ENCODE measurements around the gene CSTA.
"Not testable (repeated sequence)": the region's sequence is repeated elsewhere in the genome, so short reads cannot be mapped to it uniquely, and the experiment has no call there.

The CSTA gene

GRCh38 chr3:122322095-122323075 lies 2.7 kb upstream of the CSTA start:
- DNase-seq: no peak

DNA sequence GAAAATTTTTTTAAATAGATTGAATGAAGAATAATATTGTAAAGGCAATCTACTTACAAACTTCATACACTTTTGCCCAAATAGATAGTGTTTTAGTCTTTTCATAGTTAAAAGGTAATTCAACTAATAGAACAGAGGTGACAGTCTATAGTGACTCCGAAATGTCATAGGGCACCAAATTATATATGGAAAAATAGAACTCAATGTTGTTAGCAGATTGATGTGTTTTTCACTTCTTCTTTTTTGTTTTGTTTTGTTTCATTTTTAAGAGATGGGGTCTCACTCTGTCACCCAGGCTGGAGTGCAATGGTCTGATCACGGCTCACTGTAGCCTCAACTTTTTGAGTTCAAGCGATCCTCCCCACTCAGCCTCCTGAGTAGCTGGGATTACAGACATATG lies 721 bp downstream of the CSTA start:
- no peak for DNase-seq

GRCh38 chr3:122331886-122332285 lies 6.8 kb downstream of the CSTA start:
- DNase-seq: no peak

DNA sequence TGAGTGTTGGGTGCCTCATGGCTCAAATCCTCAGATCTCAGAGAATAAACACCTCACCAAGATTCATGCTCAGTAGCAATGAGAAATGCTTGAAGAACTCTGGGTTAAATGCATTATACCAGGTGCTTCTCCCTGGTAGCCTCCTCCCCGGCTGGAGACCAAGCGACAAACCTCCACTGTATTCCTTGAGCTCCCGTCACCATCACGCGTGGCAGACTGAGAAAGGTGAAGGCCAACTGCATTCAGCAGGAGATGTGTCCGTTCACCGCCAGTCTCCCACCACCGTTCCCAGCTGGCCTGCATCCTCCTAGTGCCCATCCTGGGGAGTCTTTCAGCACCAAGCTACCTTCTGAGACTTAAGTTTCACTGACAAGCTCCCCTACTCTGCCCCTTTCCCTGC lies 7.5 kb downstream of the CSTA start:
- DNase-seq: no peak

DNA sequence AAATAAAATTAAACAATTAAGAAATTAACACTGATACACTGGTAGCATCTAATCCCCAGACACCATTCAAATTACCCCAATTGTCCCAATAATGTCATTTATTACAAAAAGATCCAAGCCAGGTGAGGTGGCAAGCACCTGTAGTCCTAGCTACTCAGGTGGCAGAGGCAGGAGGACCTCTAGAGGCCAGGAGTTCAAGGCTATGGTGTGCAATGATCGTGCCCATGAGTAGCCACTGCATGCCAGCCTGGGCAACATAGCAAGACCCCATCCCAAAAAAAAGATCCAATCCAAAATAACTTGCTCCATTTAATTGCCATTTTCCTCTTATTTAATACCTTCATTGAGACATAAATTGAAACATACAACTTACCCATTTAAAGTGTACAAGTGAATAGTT lies 17.8 kb downstream of the CSTA start:
- DNase-seq: no peak

- no peak for DNase-seq
Measured at GRCh38 chr3:122343654-122344053, 18.6 kb downstream of the CSTA start.

GRCh38 chr3:122349171-122349570 lies 24.1 kb downstream of the CSTA start:
- no peak for DNase-seq

- peak in 8 of 56 donors; percentile 1 to 40 (median 17) for DNase-seq
Measured at GRCh38 chr3:122350814-122351418, 25.9 kb downstream of the CSTA start.

GRCh38 chr3:122351612-122352011 lies 26.6 kb downstream of the CSTA start:
- DNase-seq: no peak

- DNase-seq: no peak
Measured at GRCh38 chr3:122353215-122353614, 28.2 kb downstream of the CSTA start.

- DNase-seq: no peak
Measured at GRCh38 chr3:122353893-122354401, 28.9 kb downstream of the CSTA start.

DNA sequence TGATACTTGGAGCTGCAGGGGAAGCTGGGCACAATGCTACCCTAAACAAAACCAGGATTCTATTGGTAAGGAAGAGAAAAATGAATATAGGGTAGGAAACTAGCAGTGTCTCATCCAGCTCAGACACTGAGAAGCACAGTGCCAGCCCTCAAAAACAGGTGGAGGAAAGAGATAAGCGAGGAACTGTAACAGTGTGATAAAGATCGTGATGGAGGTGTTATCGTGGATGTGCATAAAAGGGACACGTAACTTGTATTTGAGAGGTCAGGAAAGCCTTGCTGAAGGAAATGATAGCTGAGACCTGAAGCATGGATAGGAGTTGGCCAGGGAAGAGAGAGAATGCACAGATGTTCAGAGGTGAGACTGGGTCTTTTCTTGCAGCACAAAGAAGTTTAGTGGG lies 30.6 kb downstream of the CSTA start:
- DNase-seq: no peak

DNA sequence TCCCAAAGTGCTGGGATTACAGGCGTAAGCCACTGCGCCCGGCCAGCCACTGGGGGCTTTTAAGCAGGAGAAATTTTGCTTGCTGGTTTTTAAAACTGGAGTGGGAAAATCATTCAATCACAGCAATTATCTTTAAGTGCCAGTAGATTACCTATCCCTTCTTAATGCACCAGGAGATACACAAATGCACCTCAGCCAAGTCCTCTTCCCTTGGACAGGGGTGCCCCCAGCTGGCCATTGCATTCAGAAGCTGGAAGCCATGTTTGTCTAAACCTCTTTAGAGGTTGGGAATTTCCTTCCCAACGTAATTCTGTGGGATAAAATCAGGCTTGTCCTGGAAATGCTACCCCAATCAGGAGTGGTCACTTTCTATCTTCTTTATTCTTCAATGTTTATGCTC lies 31.4 kb downstream of the CSTA start:
- DNase-seq: peak in 4 of 56 donors; percentile 1 to 6 (median 4)

DNA sequence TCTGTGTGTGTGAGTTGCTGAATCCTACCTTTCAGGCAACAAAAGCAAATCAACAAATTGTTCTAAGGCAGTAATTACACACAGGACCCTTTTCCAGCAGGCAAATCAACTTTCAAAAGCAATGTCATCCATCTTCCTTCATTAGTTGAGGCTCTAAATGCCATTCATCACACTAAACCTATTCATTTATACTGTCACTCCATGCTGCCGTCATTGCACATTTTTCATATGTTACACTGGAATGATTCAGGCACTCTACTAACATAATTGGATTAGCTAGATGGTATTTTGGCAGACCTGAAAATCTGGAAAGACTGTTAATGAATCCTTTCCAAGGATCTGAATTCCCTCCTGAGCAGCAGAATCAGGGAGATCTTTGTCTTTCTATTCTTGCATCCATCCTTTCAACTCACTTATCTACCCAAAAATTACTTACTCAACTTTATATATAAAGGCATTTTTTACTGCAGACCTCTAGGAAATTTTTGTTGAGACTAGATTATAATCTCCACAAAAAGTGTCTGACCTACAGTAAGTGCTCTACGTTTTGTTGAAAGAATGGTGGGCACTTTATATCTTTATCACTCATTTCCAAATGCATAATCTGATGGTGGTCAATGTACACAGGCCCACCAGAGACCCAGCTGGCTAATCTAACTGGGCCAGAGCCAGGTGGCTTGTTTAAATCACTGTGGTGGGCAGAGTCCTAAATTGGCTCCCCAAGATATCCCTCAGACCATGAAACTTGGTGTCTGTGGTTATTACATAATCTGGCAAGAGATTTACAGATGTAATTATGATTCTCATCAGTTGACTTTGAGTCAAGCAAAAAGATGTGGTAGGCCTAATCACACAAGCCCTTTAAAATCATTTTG lies 33.0 kb downstream of the CSTA start:
- DNase-seq: no peak

- DNase-seq: no peak
Measured at GRCh38 chr3:122358703-122359032, 33.6 kb downstream of the CSTA start.

DNA sequence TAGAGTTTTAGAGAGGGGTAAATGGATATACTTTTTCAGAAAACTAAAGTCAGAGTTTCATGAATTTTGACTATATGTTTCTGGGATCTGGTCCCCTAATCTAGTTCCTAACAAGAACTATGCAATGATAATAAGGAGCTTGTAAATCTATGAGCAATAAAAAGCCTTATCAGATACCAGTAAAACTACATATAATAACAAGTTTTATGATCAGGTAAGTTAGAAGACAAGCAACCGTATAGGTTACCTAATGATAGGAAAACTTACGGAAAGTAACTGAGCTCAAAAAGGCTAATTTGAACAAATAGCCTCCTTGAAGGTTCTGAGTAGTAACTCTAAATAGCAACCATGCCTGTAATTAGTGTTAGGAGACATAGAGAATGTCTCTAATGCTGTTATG lies 37.0 kb downstream of the CSTA start:
- no peak for DNase-seq

GRCh38 chr3:122364490-122364889 lies 39.4 kb downstream of the CSTA start:
- DNase-seq: no peak

DNA sequence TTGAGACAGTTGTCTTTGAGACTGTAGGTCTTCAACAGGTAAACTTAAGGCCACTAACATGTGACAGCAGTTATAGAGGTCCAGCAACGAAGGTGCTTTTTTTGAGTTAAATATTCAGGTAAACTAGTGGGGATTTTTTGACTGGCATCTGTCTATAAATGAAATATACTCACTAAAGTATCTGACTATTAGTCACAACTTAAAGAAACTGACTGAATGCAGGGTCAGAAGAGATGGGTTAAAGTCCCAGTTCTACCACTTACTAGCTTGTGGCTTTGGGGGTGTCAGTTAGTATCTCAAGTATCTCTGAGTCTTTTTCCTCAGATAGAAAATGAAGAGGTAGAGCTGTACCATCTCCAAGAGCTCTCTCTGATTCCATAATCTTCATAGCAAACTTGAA lies 40.0 kb downstream of the CSTA start:
- DNase-seq: no peak

DNA sequence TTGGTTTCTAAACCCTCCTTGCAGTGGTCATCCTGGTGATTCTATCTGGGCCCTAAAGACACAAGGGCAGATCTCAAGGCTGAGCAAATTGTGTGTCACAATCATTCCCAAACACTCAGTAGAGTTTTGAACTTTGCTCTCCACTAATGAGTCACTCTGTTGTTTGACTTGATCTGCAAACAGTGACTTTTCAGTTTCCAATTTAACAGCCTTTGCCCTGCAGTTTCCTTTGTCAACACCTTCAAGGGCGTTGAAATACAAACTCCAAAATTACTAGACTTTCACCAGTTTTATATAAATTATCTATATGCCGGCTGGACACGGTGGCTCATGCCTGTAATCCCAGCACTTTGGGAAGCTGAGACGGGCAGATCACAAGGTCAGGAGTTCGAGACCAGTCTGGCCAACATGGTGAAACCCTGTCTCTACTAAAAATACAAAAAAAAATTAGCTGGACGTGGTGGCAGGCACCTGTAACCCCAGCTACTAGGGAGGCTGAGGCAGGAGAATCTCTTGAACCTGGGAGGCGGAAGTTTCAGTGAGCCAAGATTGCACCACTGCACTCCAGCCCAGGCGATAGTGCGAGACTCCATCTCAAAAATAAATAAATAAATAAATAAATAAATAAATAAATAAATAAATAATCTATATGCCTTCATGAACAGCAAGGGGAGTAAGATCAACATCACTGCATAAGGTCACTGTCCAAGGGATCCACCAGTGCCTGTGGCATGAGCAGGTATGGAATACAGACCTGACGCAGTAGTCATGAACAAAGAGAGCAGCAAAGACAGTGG lies 40.7 kb downstream of the CSTA start:
- not testable (repeated sequence) for DNase-seq

DNA sequence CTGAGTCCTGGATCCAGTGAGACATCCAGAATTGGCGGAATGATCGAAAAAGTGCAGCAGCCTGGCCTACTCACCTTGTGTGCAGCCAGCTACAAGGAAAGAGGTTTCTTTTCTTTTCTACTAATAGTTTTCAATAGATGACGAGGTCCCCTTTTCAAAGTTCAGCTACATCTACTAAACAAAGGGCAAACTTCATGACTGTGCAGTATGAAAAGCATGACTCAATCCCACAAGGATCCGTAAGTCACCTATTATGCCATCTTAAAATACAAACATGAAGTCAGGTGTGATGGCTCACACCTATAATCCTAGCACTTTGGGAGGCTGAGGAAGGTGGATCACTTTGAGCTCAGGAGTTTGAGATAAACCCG lies 41.3 kb downstream of the CSTA start:
- DNase-seq: no peak

- no peak for DNase-seq
Measured at GRCh38 chr3:122374034-122374433, 49.0 kb downstream of the CSTA start.

Data from nucleus accumbens (tissue), 56 donors.